Activated T-helper 2 cell treated with anti-CD3 and anti-CD28 coated beads, Interferon-gamma antibody, Interleukin-2, Interleukin-4, amounts not matched to agents 10 μg/mL and 5 μg/mL and 100 μg/mL, durations not matched to agents 14 hours and 24 hours and 36 hours (primary cell): ENCODE data around the gene MOSPD3. TPM values are rescaled to one million over a fixed set of nuclear protein-coding genes. Genes with fewer than 3 reads are reported as not detected.
"Not testable (repeated sequence)": the region's sequence is repeated elsewhere in the genome, so short reads cannot be mapped to it uniquely, and the experiment has no call there.

Experiments
- DNase-seq: peaks from one replicate; pipeline ENCODE4 v3.0.0; 2021; ENCODE audit warnings: low spot score
- H3K27ac Mint-ChIP-seq: one replicate; pipeline ENCODE4 v1.8.0; 2021; ENCODE audit warnings: mixed read lengths
- H3K27me3 Mint-ChIP-seq: one replicate; pipeline ENCODE4 v1.8.0; 2021; ENCODE audit warnings: low read depth, mixed read lengths
- H3K36me3 Mint-ChIP-seq: one replicate; pipeline ENCODE4 v1.8.0; 2021; ENCODE audit warnings: low read depth, mixed read lengths
- H3K4me1 Mint-ChIP-seq: one replicate; pipeline ENCODE4 v1.8.0; 2021; ENCODE audit warnings: low read depth, mixed read lengths
- H3K4me3 Mint-ChIP-seq: one replicate; pipeline ENCODE4 v1.8.0; 2021; ENCODE audit warnings: low read depth, mild to moderate bottlenecking, moderate library complexity, mixed read lengths
- H3K9me3 Mint-ChIP-seq: one replicate; pipeline ENCODE4 v1.8.0; 2021; ENCODE audit warnings: mixed read lengths
- intact Hi-C: fragments of 100-400 bp; cut with micrococcal nuclease; formaldehyde crosslinking; loops from one replicate; pipeline ENCODE4 v1.15.1; 2023
- total RNA-seq: library from RNA; stranded (reverse); gene quantifications from 2 replicates; pipeline ENCODE4 v1.2.3, GENCODE V29; 2022

MOSPD3 gene
- total RNA-seq = 14.1 TPM in 2 replicates

- peak within 1 kb of the TSS; percentile 97 for H3K4me3 Mint-ChIP-seq
- H3K4me1 Mint-ChIP-seq = peaks cover 10% of the 10 kb centered on the region
- peaks cover 12% of the 10 kb centered on the region for H3K36me3 Mint-ChIP-seq
- peak within 1 kb of the TSS; percentile 99 for H3K27ac Mint-ChIP-seq
- peak; percentile 98 for DNase-seq
- intact Hi-C loops = loop anchor here (1.0 to 5.0 kb wide), 7 partner anchors 8 to 183 kb away; partner anchors contain the start of genes FBXO24, GNB2, LRCH4 and MEPCE
- H3K27me3 Mint-ChIP-seq = no peaks in the 10 kb centered on the region
- no peaks in the 10 kb centered on the region for H3K9me3 Mint-ChIP-seq
Observed at GRCh38 chr7:100611983-100612729, at the start of gene MOSPD3. Gene MOSPD3, plus strand, starts transcription at chr7:100612540. Its CDS starts 252 bp downstream, at chr7:100612792.

GRCh38 chr7:100563100-100563564 lies 49.2 kb upstream of the MOSPD3 start:
- H3K4me3 Mint-ChIP-seq = no peak overlapping the region
- no peaks in the 10 kb centered on the region for H3K27me3 Mint-ChIP-seq
- no peak overlapping the region for H3K27ac Mint-ChIP-seq
- peaks cover 38% of the 10 kb centered on the region for H3K36me3 Mint-ChIP-seq
- DNase-seq = no peak
- intact Hi-C loops = loop anchor here (5.0 kb wide), 1 partner anchor 129 kb away; the partner anchor contains the start of gene GIGYF1
- no peaks in the 10 kb centered on the region for H3K9me3 Mint-ChIP-seq
- peaks cover 5% of the 10 kb centered on the region for H3K4me1 Mint-ChIP-seq

- intact Hi-C loops = loop anchor here (5.0 kb wide), 1 partner anchor 128 kb away; the partner anchor contains the start of gene GIGYF1
- no peak overlapping the region for H3K27ac Mint-ChIP-seq
- H3K36me3 Mint-ChIP-seq = peaks cover 38% of the 10 kb centered on the region
- H3K4me3 Mint-ChIP-seq = no peak overlapping the region
- no peaks in the 10 kb centered on the region for H3K27me3 Mint-ChIP-seq
- H3K4me1 Mint-ChIP-seq = peaks cover 10% of the 10 kb centered on the region
- peak; percentile 72 for DNase-seq
- no peaks in the 10 kb centered on the region for H3K9me3 Mint-ChIP-seq
Observed at GRCh38 chr7:100563809-100564400, 48.4 kb upstream of the MOSPD3 start.

- Mint-ChIP-seq H3K27ac (peak overlapping the region; percentile 46), H3K36me3 (peaks cover 33% of the 10 kb centered on the region), H3K4me1 (peaks cover 15% of the 10 kb centered on the region)
- intact Hi-C loops = loop anchor here (5.0 kb wide), 1 partner anchor 128 kb away; the partner anchor contains the start of gene GIGYF1
- H3K27me3 Mint-ChIP-seq, H3K9me3 Mint-ChIP-seq, H3K4me3 Mint-ChIP-seq, DNase-seq: not testable (repeated sequence)
Observed at GRCh38 chr7:100564405-100564804, 47.9 kb upstream of the MOSPD3 start.

- intact Hi-C loops = no loop called here
- H3K36me3 Mint-ChIP-seq = peaks cover 30% of the 10 kb centered on the region
- H3K4me3 Mint-ChIP-seq = no peak overlapping the region
- peaks cover 16% of the 10 kb centered on the region for H3K4me1 Mint-ChIP-seq
- no peak for DNase-seq
- H3K9me3 Mint-ChIP-seq = no peaks in the 10 kb centered on the region
- H3K27me3 Mint-ChIP-seq = no peaks in the 10 kb centered on the region
- no peak overlapping the region for H3K27ac Mint-ChIP-seq
Observed at GRCh38 chr7:100565133-100565571, 47.2 kb upstream of the MOSPD3 start.

- peaks cover 16% of the 10 kb centered on the region for H3K4me1 Mint-ChIP-seq
- no peak for DNase-seq
- no peak overlapping the region for H3K27ac Mint-ChIP-seq
- H3K36me3 Mint-ChIP-seq = peaks cover 25% of the 10 kb centered on the region
- H3K4me3 Mint-ChIP-seq = no peak overlapping the region
- H3K9me3 Mint-ChIP-seq = no peaks in the 10 kb centered on the region
- H3K27me3 Mint-ChIP-seq = no peaks in the 10 kb centered on the region
- intact Hi-C loops = no loop called here
Observed at GRCh38 chr7:100566018-100566531, 46.3 kb upstream of the MOSPD3 start.

GRCh38 chr7:100567031-100567730 lies 45.2 kb upstream of the MOSPD3 start:
- Mint-ChIP-seq H3K9me3 (no peaks in the 10 kb centered on the region), H3K4me3 (no peak overlapping the region), H3K4me1 (peaks cover 20% of the 10 kb centered on the region), H3K36me3 (peaks cover 25% of the 10 kb centered on the region), H3K27ac (no peak overlapping the region), H3K27me3 (no peaks in the 10 kb centered on the region)
- intact Hi-C loops = no loop called here
- DNase-seq = no peak

- peaks cover 20% of the 10 kb centered on the region for H3K4me1 Mint-ChIP-seq
- DNase-seq = no peak
- no peaks in the 10 kb centered on the region for H3K27me3 Mint-ChIP-seq
- peak overlapping the region; percentile 42 for H3K27ac Mint-ChIP-seq
- no peak overlapping the region for H3K4me3 Mint-ChIP-seq
- peaks cover 21% of the 10 kb centered on the region for H3K36me3 Mint-ChIP-seq
- intact Hi-C loops = loop anchor here (2.0 kb wide), 1 partner anchor 19 kb away; the partner anchor contains the start of genes FBXO24 and LRCH4
- H3K9me3 Mint-ChIP-seq = no peaks in the 10 kb centered on the region
Observed at GRCh38 chr7:100567751-100568175, 44.6 kb upstream of the MOSPD3 start.

GRCh38 chr7:100568176-100568895 lies 44.0 kb upstream of the MOSPD3 start:
- H3K9me3 Mint-ChIP-seq = no peaks in the 10 kb centered on the region
- H3K27ac Mint-ChIP-seq = peak overlapping the region; percentile 42
- no peaks in the 10 kb centered on the region for H3K27me3 Mint-ChIP-seq
- H3K4me1 Mint-ChIP-seq = peaks cover 20% of the 10 kb centered on the region
- no peak for DNase-seq
- intact Hi-C loops = loop anchor here (2.0 kb wide), 1 partner anchor 18 kb away; the partner anchor contains the start of genes FBXO24 and LRCH4
- H3K36me3 Mint-ChIP-seq = peaks cover 18% of the 10 kb centered on the region
- no peak overlapping the region for H3K4me3 Mint-ChIP-seq

- Mint-ChIP-seq H3K27ac (no peak overlapping the region), H3K27me3 (no peaks in the 10 kb centered on the region), H3K9me3 (no peaks in the 10 kb centered on the region), H3K4me1 (peaks cover 20% of the 10 kb centered on the region), H3K36me3 (peaks cover 11% of the 10 kb centered on the region), H3K4me3 (no peak overlapping the region)
- DNase-seq = peak; percentile 30
- intact Hi-C loops = loop anchor here (2.0 kb wide), 1 partner anchor 18 kb away; the partner anchor contains the start of genes FBXO24 and LRCH4
Observed at GRCh38 chr7:100568896-100569844, 43.2 kb upstream of the MOSPD3 start.
